Smooth muscle cell (in vitro differentiated cells): ENCODE measurements around the gene AASS. TPM values are rescaled to one million over a fixed set of nuclear protein-coding genes. Genes with fewer than 3 reads are reported as not detected.

ENCODE experiments used
- DNase-seq: peaks from one replicate; lab custom pipeline; 2025; ENCODE audit not compliant: unreplicated experiment; lab: John Stamatoyannopoulos, UW
- H2AFZ ChIP-seq: fragments of 200-600 bp; sonication (generic); 2 replicates; pipeline ENCODE4 v1.6.0; 2016; ENCODE audit warnings: antibody characterized with exemption, low read depth, mild to moderate bottlenecking
- H3F3A ChIP-seq: fragments of 200-600 bp; sonication (generic); 2 replicates; pipeline ENCODE4 v1.6.0; 2017; ENCODE audit warnings: antibody characterized with exemption, low read depth
- H3K27ac ChIP-seq: fragments of 200-600 bp; sonication (generic); 2 replicates; pipeline ENCODE4 v1.5.1; 2016; ENCODE audit warnings: low read depth, mild to moderate bottlenecking
- H3K27me3 ChIP-seq: fragments of 200-600 bp; sonication (generic); 2 replicates; pipeline ENCODE4 v1.6.1; 2016; ENCODE audit warnings: low read depth, mild to moderate bottlenecking
- H3K36me3 ChIP-seq: fragments of 200-600 bp; sonication (generic); 2 replicates; pipeline ENCODE4 v1.5.1; 2016; ENCODE audit warnings: low read depth
- H3K4me1 ChIP-seq: fragments of 200-600 bp; sonication (generic); 2 replicates; pipeline ENCODE4 v1.5.1; 2016; ENCODE audit warnings: low read depth
- H3K4me2 ChIP-seq: fragments of 200-600 bp; sonication (generic); 2 replicates; pipeline ENCODE4 v1.6.0; 2016; ENCODE audit warnings: mild to moderate bottlenecking
- H3K4me3 ChIP-seq: fragments of 200-600 bp; sonication (generic); 2 replicates; pipeline ENCODE4 v1.5.1; 2016; ENCODE audit warnings: mild to moderate bottlenecking
- H3K79me2 ChIP-seq: fragments of 200-600 bp; sonication (generic); 2 replicates; pipeline ENCODE4 v1.6.0; 2016; ENCODE audit warnings: low read depth, mild to moderate bottlenecking
- H3K9ac ChIP-seq: fragments of 200-600 bp; sonication (generic); 2 replicates; pipeline ENCODE4 v1.6.0; 2016; ENCODE audit warnings: low read depth
- H3K9me3 ChIP-seq: fragments of 200-600 bp; sonication (generic); replicated peaks from 2 replicates; pipeline ENCODE4 v1.5.1; 2016; ENCODE audit warnings: low read depth
- H4K20me1 ChIP-seq: fragments of 200-600 bp; sonication (generic); 2 replicates; pipeline ENCODE4 v1.6.0; 2016; ENCODE audit warnings: low read depth
- CTCF ChIP-seq: fragments of 200-600 bp; sonication (generic); IDR thresholded peaks from 2 replicates; pipeline ENCODE4 v1.5.1; 2017; ENCODE audit warnings: borderline replicate concordance, mild to moderate bottlenecking, antibody characterized with exemption; ENCODE audit not compliant: insufficient read depth, poor library complexity, severe bottlenecking
- WGBS: methylation state at CpG from one replicate; pipeline ENCODE4 v1.1.7; 2016; ENCODE audit warnings: low lambda C conversion rate; 5-methylcytosine and 5-hydroxymethylcytosine counted together
- polyA plus RNA-seq: library from polyadenylated mRNA; unstranded; fragments of >200 nt; fragmentation: Nextera tagmentation; extraction: Ambion mirVana; gene quantifications from 2 replicates; pipeline ENCODE4 v1.2.1, GENCODE V29; 2016
- total RNA-seq: library from RNA; depleted of rRNA; stranded (reverse); fragments of >200 nt; gene quantifications from 2 replicates; pipeline ENCODE4 v1.2.3, GENCODE V29; 2014

Gene AASS
- total RNA-seq, result 22.8 and 23.8 TPM in 2 replicates
- polyA plus RNA-seq, result 6.8 and 9.8 TPM in 2 replicates

- H4K20me1 ChIP-seq, result peaks cover 22% of the 10 kb centered on the region
- TF ChIP-seq CTCF, result no peak
- peak within 1 kb of the TSS; percentile 93 for H2AFZ ChIP-seq
- DNase-seq, result peak; percentile 68
- WGBS, result under 1% methylated on average over 64 of the region's 69 CpGs
- peaks cover 30% of the 10 kb centered on the region for H3K79me2 ChIP-seq
- H3F3A ChIP-seq, result peaks cover 6% of the 10 kb centered on the region
- peak within 1 kb of the TSS; percentile 75 for H3K4me3 ChIP-seq
- no peaks in the 10 kb centered on the region for H3K27me3 ChIP-seq
- no peaks in the 10 kb centered on the region for H3K36me3 ChIP-seq
- peak within 1 kb of the TSS; percentile 79 for H3K27ac ChIP-seq
- H3K9ac ChIP-seq, result peak within 1 kb of the TSS; percentile 69
- H3K4me1 ChIP-seq, result peaks cover 38% of the 10 kb centered on the region
- H3K9me3 ChIP-seq, result no peaks in the 10 kb centered on the region
- peak within 1 kb of the TSS; percentile 97 for H3K4me2 ChIP-seq
Measured at GRCh38 chr7:122143751-122144711, at the start of gene AASS. Gene AASS (minus strand): TSS chr7:122144249. CDS start chr7:122133726, 10,523 bp downstream.

- Histone ChIP-seq H3K9ac (no peak overlapping the region), H3F3A (no peaks in the 10 kb centered on the region), H2AFZ (no peak overlapping the region), H3K4me3 (no peak overlapping the region), H3K9me3 (no peaks in the 10 kb centered on the region), H3K36me3 (no peaks in the 10 kb centered on the region), H3K4me2 (no peak overlapping the region), H3K27ac (no peak overlapping the region), H3K4me1 (no peaks in the 10 kb centered on the region), H4K20me1 (no peaks in the 10 kb centered on the region), H3K79me2 (no peaks in the 10 kb centered on the region), H3K27me3 (no peaks in the 10 kb centered on the region)
- no peak for TF ChIP-seq CTCF
- DNase-seq, result no peak
Measured at GRCh38 chr7:122188785-122189184, 44.7 kb upstream of the AASS start.

- H3F3A ChIP-seq, result no peaks in the 10 kb centered on the region
- H4K20me1 ChIP-seq, result no peaks in the 10 kb centered on the region
- 96% methylated on average over 3 of the region's 3 CpGs for WGBS
Measured at GRCh38 chr7:122183106-122183505, 39.1 kb upstream of the AASS start.

More at GRCh38 chr7:122183106-122183505, 39.1 kb upstream of the AASS start:
- Histone ChIP-seq H3K27me3 (no peaks in the 10 kb centered on the region), H3K79me2 (no peaks in the 10 kb centered on the region), H3K4me2 (no peak overlapping the region), H3K27ac (no peak overlapping the region), H3K9ac (no peak overlapping the region), H2AFZ (no peak overlapping the region), H3K4me3 (no peak overlapping the region), H3K9me3 (no peaks in the 10 kb centered on the region), H3K36me3 (no peaks in the 10 kb centered on the region), H3K4me1 (no peaks in the 10 kb centered on the region)
- no peak for TF ChIP-seq CTCF
- no peak for DNase-seq
